CD4-positive, alpha-beta T cell treated with Interleukin-2 at 100 ng/mL for 4 hours (primary cell): ENCODE data around the gene THSD4.
"Not testable (repeated sequence)": the region's sequence is repeated elsewhere in the genome, so short reads cannot be mapped to it uniquely, and the experiment has no call there.

Experiments
- DNase-seq: peaks from one replicate; pipeline ENCODE4 v3.0.0-alpha.2; 2020; ENCODE audit warnings: low spot score

THSD4 gene

GRCh38 chr15:71385457-71385856 is 270.2 kb downstream of the THSD4 start:
- DNase-seq: no peak

- DNase-seq: no peak
Measured at GRCh38 chr15:71386005-71386404, 270.7 kb downstream of the THSD4 start.

GRCh38 chr15:71386448-71387236 is 271.4 kb downstream of the THSD4 start:
- DNase-seq: peak; percentile 23

GRCh38 chr15:71387810-71388209 is 272.5 kb downstream of the THSD4 start:
- DNase-seq: no peak

- no peak for DNase-seq
Measured at GRCh38 chr15:71390096-71390495, 274.8 kb downstream of the THSD4 start.

- DNase-seq: no peak
Measured at GRCh38 chr15:71391421-71392088, 276.3 kb downstream of the THSD4 start.

- DNase-seq: no peak
Measured at GRCh38 chr15:71392861-71393283, 277.6 kb downstream of the THSD4 start.

GRCh38 chr15:71393383-71393782 is 278.1 kb downstream of the THSD4 start:
- no peak for DNase-seq

- DNase-seq: no peak
Measured at GRCh38 chr15:71396536-71397125, 281.4 kb downstream of the THSD4 start.

- no peak for DNase-seq
Measured at GRCh38 chr15:71397377-71397776, 282.1 kb downstream of the THSD4 start.

- DNase-seq: no peak
Measured at GRCh38 chr15:71400294-71400693, 285.0 kb downstream of the THSD4 start.

GRCh38 chr15:71401728-71402127 is 286.5 kb downstream of the THSD4 start:
- not testable (repeated sequence) for DNase-seq

GRCh38 chr15:71409541-71409940 is 294.3 kb downstream of the THSD4 start:
- DNase-seq: no peak

- DNase-seq: no peak
Measured at GRCh38 chr15:71410347-71410746, 295.1 kb downstream of the THSD4 start.

GRCh38 chr15:71411538-71412482 is 296.5 kb downstream of the THSD4 start:
- DNase-seq: no peak

- DNase-seq: no peak
Measured at GRCh38 chr15:71413419-71413818, 298.1 kb downstream of the THSD4 start.

- no peak for DNase-seq
Measured at GRCh38 chr15:71414853-71415252, 299.6 kb downstream of the THSD4 start.

GRCh38 chr15:71422530-71423259 is 307.4 kb downstream of the THSD4 start:
- DNase-seq: no peak

GRCh38 chr15:71424765-71425164 is 309.5 kb downstream of the THSD4 start:
- no peak for DNase-seq

GRCh38 chr15:71425388-71425787 is 310.1 kb downstream of the THSD4 start:
- DNase-seq: no peak

GRCh38 chr15:71426792-71427191 is 311.5 kb downstream of the THSD4 start:
- no peak for DNase-seq
